H9 (cell line): Measurements from ENCODE around the gene RASL12. TPM values are rescaled to one million over a fixed set of nuclear protein-coding genes. Genes with fewer than 3 reads are reported as not detected.

ENCODE experiments used
- DNase-seq: peaks from one replicate; pipeline ENCODE4 v3.0.0-alpha.2; 2017
- H2AFZ ChIP-seq: one replicate; pipeline ENCODE4 v1.6.1; 2013; ENCODE audit warnings: mild to moderate bottlenecking, low read length, control low read depth, moderate library complexity
- H2AK5ac ChIP-seq: 2 replicates; pipeline ENCODE4 v1.6.1; 2013; ENCODE audit warnings: low read length, control low read depth, mixed read lengths; ENCODE audit not compliant: insufficient read length
- H2BK120ac ChIP-seq: one replicate; pipeline ENCODE4 v1.6.1; 2013; ENCODE audit warnings: low read depth, mild to moderate bottlenecking, low read length, control low read depth, inconsistent platforms; ENCODE audit not compliant: poor library complexity, severe bottlenecking
- H2BK12ac ChIP-seq: 2 replicates; pipeline ENCODE4 v1.6.1; 2013; ENCODE audit warnings: low read length, control low read depth, mixed read lengths, low read depth; ENCODE audit not compliant: insufficient read length
- H2BK15ac ChIP-seq: 2 replicates; pipeline ENCODE4 v1.6.1; 2013; ENCODE audit warnings: low read depth, low read length, control low read depth
- H2BK20ac ChIP-seq: one replicate; pipeline ENCODE4 v1.6.1; 2013; ENCODE audit warnings: low read depth, mild to moderate bottlenecking, low read length, control low read depth, inconsistent platforms; ENCODE audit not compliant: poor library complexity, severe bottlenecking
- H2BK5ac ChIP-seq: 2 replicates; pipeline ENCODE4 v1.6.1; 2013; ENCODE audit warnings: low read length, control low read depth, mixed read lengths; ENCODE audit not compliant: insufficient read length
- H3K14ac ChIP-seq: 2 replicates; pipeline ENCODE4 v1.6.1; 2013; ENCODE audit warnings: low read length, control low read depth; ENCODE audit not compliant: insufficient read depth
- H3K18ac ChIP-seq: 2 replicates; pipeline ENCODE4 v1.6.1; 2013; ENCODE audit warnings: low read depth, mild to moderate bottlenecking, mixed read lengths, low read length, control low read depth; ENCODE audit not compliant: insufficient read length
- H3K23ac ChIP-seq: 2 replicates; pipeline ENCODE4 v1.6.1; 2013; ENCODE audit warnings: low read length, control low read depth, mixed read lengths, low read depth; ENCODE audit not compliant: insufficient read length
- H3K23me2 ChIP-seq: 2 replicates; pipeline ENCODE4 v1.6.1; 2013; ENCODE audit warnings: low read depth, mild to moderate bottlenecking, mixed read lengths, low read length, control low read depth; ENCODE audit not compliant: insufficient read length, poor library complexity, severe bottlenecking
- H3K27ac ChIP-seq: 2 replicates; pipeline ENCODE4 v1.5.1; 2013; ENCODE audit warnings: low read length, control low read depth, mixed read lengths, low read depth; ENCODE audit not compliant: insufficient read length
- H3K27me3 ChIP-seq: 2 replicates; pipeline ENCODE4 v1.6.1; 2013; ENCODE audit warnings: low read length, control low read depth, inconsistent platforms; ENCODE audit not compliant: insufficient read depth
- H3K4ac ChIP-seq: 2 replicates; pipeline ENCODE4 v1.6.1; 2013; ENCODE audit warnings: low read depth, mild to moderate bottlenecking, control low read depth, inconsistent platforms, low read length, moderate library complexity
- H3K4me1 ChIP-seq: 2 replicates; pipeline ENCODE4 v1.6.1; 2013; ENCODE audit warnings: low read length, control low read depth, inconsistent platforms; ENCODE audit not compliant: insufficient read depth
- H3K4me2 ChIP-seq: 2 replicates; pipeline ENCODE4 v1.6.1; 2013; ENCODE audit warnings: low read length, control low read depth, mixed read lengths; ENCODE audit not compliant: insufficient read length, insufficient read depth
- H3K56ac ChIP-seq: 2 replicates; pipeline ENCODE4 v1.6.1; 2013; ENCODE audit warnings: low read depth, mild to moderate bottlenecking, mixed read lengths, low read length, control low read depth; ENCODE audit not compliant: insufficient read length
- H3K79me1 ChIP-seq: 2 replicates; pipeline ENCODE4 v1.6.1; 2013; ENCODE audit warnings: low read depth, mild to moderate bottlenecking, moderate library complexity, low read length, control low read depth, inconsistent platforms; ENCODE audit not compliant: insufficient read depth, poor library complexity, severe bottlenecking
- H3K79me2 ChIP-seq: 2 replicates; pipeline ENCODE4 v1.6.1; 2013; ENCODE audit warnings: low read length, control low read depth, inconsistent platforms; ENCODE audit not compliant: insufficient read depth
- H3K9ac ChIP-seq: 2 replicates; pipeline ENCODE4 v1.6.1; 2013; ENCODE audit warnings: low read length, control low read depth, mixed read lengths; ENCODE audit not compliant: insufficient read length; ENCODE audit errors: extremely low read depth
- H3K9me3 ChIP-seq: one replicate; pipeline ENCODE4 v1.6.1; 2013; ENCODE audit warnings: low read depth, low read length, inconsistent platforms; ENCODE audit not compliant: control insufficient read depth
- H3T11ph ChIP-seq: one replicate; pipeline ENCODE4 v1.6.1; 2013; ENCODE audit warnings: mild to moderate bottlenecking, low read length, control low read depth, inconsistent platforms
- H4K20me1 ChIP-seq: one replicate; pipeline ENCODE4 v1.6.1; 2013; ENCODE audit not compliant: control insufficient read depth, insufficient read length, insufficient read depth
- H4K5ac ChIP-seq: 2 replicates; pipeline ENCODE4 v1.6.1; 2013; ENCODE audit warnings: low read depth, mild to moderate bottlenecking, mixed read lengths, low read length, control low read depth; ENCODE audit not compliant: insufficient read length
- H4K8ac ChIP-seq: replicated peaks from 2 replicates; pipeline ENCODE4 v1.6.1; 2013; ENCODE audit warnings: low read length, control low read depth, mixed read lengths, low read depth; ENCODE audit not compliant: insufficient read length
- H4K91ac ChIP-seq: 2 replicates; pipeline ENCODE4 v1.6.1; 2013; ENCODE audit warnings: low read depth, mild to moderate bottlenecking, moderate library complexity, mixed read lengths, low read length, control low read depth; ENCODE audit not compliant: insufficient read length
- H3K27ac Mint-ChIP-seq, 3 experiments: 2 replicates in 2 of 3; 3 replicates in 1 of 3; pipeline ENCODE4 v1.8.0; 2020 to 2021; ENCODE audit warnings: mixed read lengths in 3 of 3, mild to moderate bottlenecking in 1 of 3, moderate library complexity in 1 of 3
- H3K27me3 Mint-ChIP-seq: 2 replicates; pipeline ENCODE4 v1.8.0; 2021; ENCODE audit warnings: low read depth, mild to moderate bottlenecking, moderate library complexity, mixed read lengths
- H3K36me3 Mint-ChIP-seq, 3 experiments: 2 replicates in 2 of 3; 3 replicates in 1 of 3; pipeline ENCODE4 v1.8.0; 2020 to 2021; ENCODE audit warnings: low read depth in 3 of 3, mixed read lengths in 3 of 3; ENCODE audit not compliant: insufficient read depth in 1 of 3
- H3K4me1 Mint-ChIP-seq, 2 experiments: 2 replicates each; pipeline ENCODE4 v1.8.0; 2020; ENCODE audit warnings: mixed read lengths in 2 of 2
- H3K4me3 Mint-ChIP-seq, 2 experiments: 2 replicates in 1 of 2; 3 replicates in 1 of 2; pipeline ENCODE4 v1.8.0; 2020 to 2021; ENCODE audit warnings: mild to moderate bottlenecking in 2 of 2, mixed read lengths in 2 of 2, moderate library complexity in 1 of 2
- H3K9me3 Mint-ChIP-seq, 2 experiments: 2 replicates in 1 of 2; 3 replicates in 1 of 2; pipeline ENCODE4 v1.8.0; 2020; ENCODE audit warnings: mild to moderate bottlenecking in 2 of 2, mixed read lengths in 2 of 2, moderate library complexity in 1 of 2
- CTCF ChIP-seq: fragments of 200-600 bp; sonication (generic); conservative IDR thresholded peaks from 3 replicates; pipeline ENCODE4 v1.8.0; 2021; ENCODE audit warnings: antibody characterized with exemption, mild to moderate bottlenecking
- WGBS: extraction: QIAGEN DNeasy Blood & Tissue Kit; methylation state at CpG from one replicate; pipeline ENCODE4 v1.1.7; 2013; ENCODE audit warnings: missing lambda C conversion rate, low lambda C conversion rate, mixed read lengths; ENCODE audit not compliant: insufficient read length; ENCODE audit errors: extremely low coverage; 5-methylcytosine and 5-hydroxymethylcytosine counted together
- total RNA-seq: library from RNA; stranded (reverse); gene quantifications from 2 replicates; pipeline ENCODE4 v1.2.1, GENCODE V29; 2021

RASL12 gene
- total RNA-seq, 1 experiment from 2014 or later: 7.5 TPM

GRCh38 chr15:65071381-65071811 is 3.6 kb upstream of the RASL12 start:
- no peak overlapping the region for H3T11ph ChIP-seq
- H3K23ac ChIP-seq: no peak overlapping the region
- H2BK12ac ChIP-seq: no peak overlapping the region
- no peak overlapping the region for H2AK5ac ChIP-seq
- H3K4me2 ChIP-seq: no peak overlapping the region
- H4K91ac ChIP-seq: no peak overlapping the region
- H3K79me2 ChIP-seq: no peaks in the 10 kb centered on the region
- peaks cover 14% of the 10 kb centered on the region for H3K27me3 Mint-ChIP-seq
- peaks cover 7% of the 10 kb centered on the region for H3K23me2 ChIP-seq
- H3K56ac ChIP-seq: no peak overlapping the region
- H3K27me3 ChIP-seq: no peaks in the 10 kb centered on the region
- H4K8ac ChIP-seq: no peak overlapping the region
- peaks cover 5% of the 10 kb centered on the region for H3K4me1 ChIP-seq
- H2BK15ac ChIP-seq: no peak overlapping the region
- H3K27ac Mint-ChIP-seq: no peak overlapping the region
- H3K14ac ChIP-seq: no peak overlapping the region
- no peak overlapping the region for H2BK5ac ChIP-seq
- no peak overlapping the region for H2BK120ac ChIP-seq
- DNase-seq: no peak
- H3K4ac ChIP-seq: no peak overlapping the region
- H3K9me3 Mint-ChIP-seq: peaks cover 3 to 10% of the 10 kb centered on the region in 2 experiments; a peak in 3 of 5 replicates
- no peak overlapping the region for H3K27ac ChIP-seq
- no peaks in the 10 kb centered on the region for H3K9me3 ChIP-seq
- no peak for TF ChIP-seq CTCF
- H2AFZ ChIP-seq: no peak overlapping the region
- no CpG with 5 or more reads among the region's 5 CpGs for WGBS
- H4K5ac ChIP-seq: no peak overlapping the region
- H4K20me1 ChIP-seq: no peaks in the 10 kb centered on the region
- H3K79me1 ChIP-seq: no peaks in the 10 kb centered on the region
- no peak overlapping the region for H3K9ac ChIP-seq
- H3K18ac ChIP-seq: no peak overlapping the region
- peaks cover 23 to 26% of the 10 kb centered on the region in 2 experiments for H3K4me1 Mint-ChIP-seq
- H3K36me3 Mint-ChIP-seq: peaks cover 0 to under 1% (median 0%) of the 10 kb centered on the region in 3 experiments; a peak in 3 of 7 replicates
- H2BK20ac ChIP-seq: no peak overlapping the region
- no peak overlapping the region for H3K4me3 Mint-ChIP-seq
